Measurements from ENCODE around the gene CD300LB. TPM values are rescaled to one million over a fixed set of nuclear protein-coding genes. Genes with fewer than 3 reads are reported as not detected.

Gene CD300LB
- total RNA-seq, 1 donor from 2014 or later = not detected

- no peak for TF ChIP-seq CTCF (IDR thresholded peaks at IDR 0.05; ENCODE audit: borderline replicate concordance)
- no peak overlapping the region for H3K4me3 ChIP-seq
- no peaks in the 10 kb centered on the region for H3K4me1 ChIP-seq
- peaks cover 49% of the 10 kb centered on the region for H3K27me3 ChIP-seq (ENCODE audit: low read depth)
- no peak overlapping the region for H3K27ac ChIP-seq (replicated peaks)
- intact Hi-C loops (cut with micrococcal nuclease) = no loop called here
- H3K9me3 ChIP-seq (replicated peaks) = peaks cover 11% of the 10 kb centered on the region
- DNase-seq = peak; percentile 41
- H3K36me3 ChIP-seq = no peaks in the 10 kb centered on the region
These were observed 840 bp upstream of the CD300LB start for GRCh38 chr17:74532115-74532514.

DNA sequence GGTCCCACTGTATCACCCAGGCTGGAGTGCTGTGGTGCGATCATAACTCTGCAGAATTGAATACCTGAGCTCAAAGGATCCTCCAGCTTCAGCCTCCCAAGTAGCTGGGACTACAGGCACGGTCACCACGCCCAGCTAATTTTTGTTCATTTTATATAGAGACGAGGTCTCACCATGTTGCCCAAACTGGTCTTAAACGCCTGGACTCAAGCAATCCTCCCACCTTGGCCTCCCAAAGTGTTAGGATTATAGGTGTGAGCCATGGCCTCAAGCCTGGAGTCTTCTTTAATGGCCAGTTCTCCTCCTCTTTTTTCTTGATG is 484 bp downstream of the CD300LB start:
- TF ChIP-seq CTCF (IDR thresholded peaks at IDR 0.05; ENCODE audit: borderline replicate concordance) = no peak
- DNase-seq = no peak
- H3K4me1 ChIP-seq = no peaks in the 10 kb centered on the region
- peaks cover 36% of the 10 kb centered on the region for H3K27me3 ChIP-seq (ENCODE audit: low read depth)
- no peak overlapping the region for H3K27ac ChIP-seq (replicated peaks)
- intact Hi-C loops (cut with micrococcal nuclease) = no loop called here
- no peaks in the 10 kb centered on the region for H3K36me3 ChIP-seq
- H3K4me3 ChIP-seq = no peak overlapping the region
- H3K9me3 ChIP-seq (replicated peaks) = peaks cover 9% of the 10 kb centered on the region

DNA sequence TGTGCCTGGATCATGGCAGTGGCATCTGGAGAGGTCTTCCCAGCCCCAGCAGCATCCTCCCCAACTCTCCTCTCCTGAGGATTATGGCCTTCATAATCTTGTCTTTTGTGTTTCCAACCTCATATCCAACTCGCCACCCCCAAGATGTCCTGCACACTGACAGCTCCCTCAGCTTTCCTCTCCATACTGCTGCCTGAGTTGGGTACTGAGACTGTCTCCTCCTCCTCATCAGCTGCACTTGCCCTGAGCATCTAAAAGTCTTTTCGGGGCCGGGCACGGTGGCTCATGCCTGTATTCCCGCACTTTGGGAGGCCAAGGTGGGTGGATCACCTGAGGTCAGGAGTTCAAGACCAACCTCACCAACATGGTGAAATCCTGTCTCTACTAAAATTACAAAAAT is 2.0 kb downstream of the CD300LB start:
- intact Hi-C loops (cut with micrococcal nuclease) = no loop called here
- no peaks in the 10 kb centered on the region for H3K36me3 ChIP-seq
- no peak for TF ChIP-seq CTCF (IDR thresholded peaks at IDR 0.05; ENCODE audit: borderline replicate concordance)
- H3K27ac ChIP-seq (replicated peaks) = no peak overlapping the region
- H3K9me3 ChIP-seq (replicated peaks) = no peaks in the 10 kb centered on the region
- no peak for DNase-seq
- H3K27me3 ChIP-seq (ENCODE audit: low read depth) = peaks cover 28% of the 10 kb centered on the region
- H3K4me3 ChIP-seq = no peak overlapping the region
- no peaks in the 10 kb centered on the region for H3K4me1 ChIP-seq

DNA sequence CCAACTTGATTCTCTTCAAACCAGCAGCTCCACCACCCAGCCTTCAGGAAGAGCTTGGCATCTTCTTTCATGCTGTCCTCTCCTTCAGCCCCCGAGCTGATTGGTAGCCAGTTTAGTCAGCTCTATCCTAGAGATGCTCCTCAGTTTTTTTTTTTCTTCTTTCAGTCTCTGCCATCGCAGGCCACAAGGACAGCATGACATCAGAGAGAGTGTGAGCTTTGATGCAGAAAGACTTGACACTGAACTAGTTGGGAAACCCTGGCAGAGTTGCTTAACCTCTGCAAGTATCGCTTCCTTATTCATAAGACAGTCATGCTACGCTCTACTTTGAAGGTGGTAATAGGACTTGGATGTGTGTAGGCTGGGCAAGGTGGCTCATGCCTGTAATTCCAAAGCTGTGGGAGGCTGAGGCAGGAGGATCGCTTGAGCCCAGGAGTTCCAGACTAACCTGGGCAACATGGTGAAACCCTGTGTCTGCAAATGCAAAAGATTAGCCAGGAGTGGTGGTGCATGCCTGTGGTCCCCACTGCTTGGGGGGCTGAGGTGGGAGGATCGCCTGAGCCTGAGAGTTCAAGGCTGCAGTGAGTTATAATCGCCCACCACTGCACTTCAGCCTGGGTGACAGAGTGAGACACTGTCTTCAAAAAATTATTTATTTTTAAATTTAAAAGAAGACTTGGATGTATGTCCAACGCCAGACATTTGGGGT is 2.6 kb downstream of the CD300LB start:
- Histone ChIP-seq H3K4me3 (no peak overlapping the region), H3K4me1 (no peaks in the 10 kb centered on the region), H3K27me3 (ENCODE audit: low read depth) (peaks cover 28% of the 10 kb centered on the region), H3K9me3 (replicated peaks) (peaks cover 2% of the 10 kb centered on the region), H3K27ac (replicated peaks) (no peak overlapping the region), H3K36me3 (no peaks in the 10 kb centered on the region)
- no peak for DNase-seq
- intact Hi-C loops (cut with micrococcal nuclease) = no loop called here
- TF ChIP-seq CTCF (IDR thresholded peaks at IDR 0.05; ENCODE audit: borderline replicate concordance) = no peak

DNA sequence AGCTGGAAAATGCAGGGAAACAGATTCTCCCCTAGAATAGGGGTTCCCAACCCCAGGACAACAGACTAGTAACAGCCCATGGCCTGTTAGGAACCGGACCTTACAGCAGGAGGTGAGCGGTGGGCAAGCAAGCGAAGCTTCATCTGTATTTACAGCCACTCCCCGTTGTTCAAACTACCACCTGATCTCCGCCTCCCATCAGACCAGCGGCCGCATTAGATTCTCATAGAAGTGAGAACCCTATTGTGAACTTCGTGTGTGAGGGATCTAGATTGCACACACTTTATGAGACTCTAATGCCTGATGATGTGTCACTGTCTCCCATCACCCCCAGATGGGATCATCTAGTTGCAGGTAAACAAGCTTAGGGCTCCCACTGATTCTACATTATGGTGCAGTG is 3.5 kb downstream of the CD300LB start:
- no peak overlapping the region for H3K27ac ChIP-seq (replicated peaks)
- no peak overlapping the region for H3K4me3 ChIP-seq
- H3K27me3 ChIP-seq (ENCODE audit: low read depth) = peaks cover 33% of the 10 kb centered on the region
- no peaks in the 10 kb centered on the region for H3K36me3 ChIP-seq
- intact Hi-C loops (cut with micrococcal nuclease) = no loop called here
- peaks cover 8% of the 10 kb centered on the region for H3K9me3 ChIP-seq (replicated peaks)
- H3K4me1 ChIP-seq = no peaks in the 10 kb centered on the region
- no peak for DNase-seq
- TF ChIP-seq CTCF (IDR thresholded peaks at IDR 0.05; ENCODE audit: borderline replicate concordance) = no peak

Measured in left ventricle myocardium inferior (tissue), 1 donor.